ENCODE measurements around the gene ELP1. TPM values are rescaled to one million over a fixed set of nuclear protein-coding genes. Genes with fewer than 3 reads are reported as not detected.

The ELP1 gene
- total and polyA plus RNA-seq, 4 donors = 9.3 to 27.7 (median 16.4) TPM

- H3K36me3 ChIP-seq (ENCODE audit: control insufficient read depth in 4 of 4, insufficient read depth in 3 of 4, low read depth in 1 of 4, low read length in 3 of 4) = peaks cover 5 to 36% (median 26%) of the 10 kb centered on the region in 4 donors
- WGBS = 38% methylated on average over 4 of the region's 4 CpGs
- TF ChIP-seq FOXA2 (IDR thresholded peaks at IDR 0.05) = peak; percentile 77
- TF ChIP-seq NR2F2 (IDR thresholded peaks at IDR 0.05) = peak; percentile 36
- TF ChIP-seq SP1 (IDR thresholded peaks at IDR 0.05) = peak; percentile 78
- peak in 1 of 2 donors; percentile 69 for TF ChIP-seq EGR1 (IDR thresholded peaks at IDR 0.05; ENCODE audit: low read depth in 2 of 2)
- TF ChIP-seq RXRA (IDR thresholded peaks at IDR 0.05) = peak; percentile 81 to 94
- peak; percentile 42 to 55 for TF ChIP-seq RAD21 (IDR thresholded peaks at IDR 0.05)
- no peak for TF ChIP-seq TAF1 (conservative IDR thresholded peaks at IDR 0.05)
- TF ChIP-seq FOXA1 (IDR thresholded peaks at IDR 0.05) = peak; percentile 74
- peak in 1 of 2 donors; percentile 82 for TF ChIP-seq JUND (IDR thresholded peaks at IDR 0.05)
- TF ChIP-seq MAX (IDR thresholded peaks at IDR 0.05) = peak; percentile 62
- TF ChIP-seq ZBTB33 (IDR thresholded peaks at IDR 0.05) = peak; percentile 76
- TF ChIP-seq CTCF (IDR thresholded peaks at IDR 0.05; ENCODE audit: low read depth, low read length, missing input control) = no peak
- peak; percentile 45 for TF ChIP-seq HNF4G (IDR thresholded peaks at IDR 0.05)
- TF ChIP-seq ATF3 (IDR thresholded peaks at IDR 0.05) = no peak
- peak; percentile 84 for TF ChIP-seq REST (IDR thresholded peaks at IDR 0.05)
- TF ChIP-seq GABPA (IDR thresholded peaks at IDR 0.05 in 1 of 2, conservative IDR thresholded peaks at IDR 0.05 in 1 of 2) = peak in 1 of 2 donors; percentile 43
- peak; percentile 81 for TF ChIP-seq YY1 (IDR thresholded peaks at IDR 0.05)
- TF ChIP-seq HNF4A (conservative IDR thresholded peaks at IDR 0.05) = peak; percentile 81 to 91
Observed at GRCh38 chr9:108894225-108894997, 39.5 kb downstream of the ELP1 start.

More at GRCh38 chr9:108894225-108894997, 39.5 kb downstream of the ELP1 start:
- H3K27ac ChIP-seq (ENCODE audit: low read depth in 1 of 2, low read length in 2 of 2) = peak overlapping the region; percentile 55 to 73
- no peaks in the 10 kb centered on the region for H3K27me3 ChIP-seq (ENCODE audit: control insufficient read depth in 4 of 4, insufficient read depth in 4 of 4, low read length in 3 of 4)
- peaks cover 3 to 28% (median 13%) of the 10 kb centered on the region in 4 donors for H3K4me1 ChIP-seq (ENCODE audit: control insufficient read depth in 4 of 4, insufficient read depth in 4 of 4, low read length in 3 of 4)
- H3K4me3 ChIP-seq (ENCODE audit: low read depth in 1 of 3, low read length in 3 of 3) = no peak overlapping the region
- no peak overlapping the region for H3K9ac ChIP-seq (ENCODE audit: low read depth in 1 of 2, low read length in 2 of 2)
- no peak for DNase-seq (ENCODE audit: low spot score)
- H3K9me3 ChIP-seq (ENCODE audit: control insufficient read depth in 4 of 4, low read length in 3 of 4) = no peaks in the 10 kb centered on the region
